Thymus (tissue), 14 donors: ENCODE data around the gene OR5D16. TPM values are rescaled to one million over a fixed set of nuclear protein-coding genes. Genes with fewer than 3 reads are reported as not detected.

Experiments used
- DNase-seq, 9 donors: peaks; one replicate each; pipeline ENCODE4 v3.0.0-alpha.2; 2013; ENCODE audit warnings: low spot score in 9 of 9, low read depth in 6 of 9, missing footprints in 1 of 9
- H3K27ac ChIP-seq, 2 donors: one replicate each; pipeline ENCODE4 v1.5.1; 2013; ENCODE audit warnings: control low read depth in 1 of 2, low read depth in 1 of 2, low read length in 1 of 2, mild to moderate bottlenecking in 1 of 2, moderate library complexity in 1 of 2
- H3K27me3 ChIP-seq, 2 donors: one replicate each; pipeline ENCODE4 v1.5.1; 2013; ENCODE audit warnings: low read length in 1 of 2; ENCODE audit not compliant: control insufficient read depth in 2 of 2, insufficient read depth in 1 of 2
- H3K36me3 ChIP-seq, 2 donors: one replicate each; pipeline ENCODE4 v1.5.1; 2013; ENCODE audit warnings: low read length in 1 of 2, mild to moderate bottlenecking in 1 of 2, moderate library complexity in 1 of 2; ENCODE audit not compliant: control insufficient read depth in 2 of 2, insufficient read depth in 2 of 2
- H3K4me1 ChIP-seq, 2 donors: one replicate each; pipeline ENCODE4 v1.5.1; 2013; ENCODE audit warnings: low read length in 2 of 2; ENCODE audit not compliant: control insufficient read depth in 2 of 2, insufficient read depth in 2 of 2
- H3K4me3 ChIP-seq, 2 donors: one replicate each; pipeline ENCODE4 v1.5.1; 2013; ENCODE audit warnings: low read length in 2 of 2, control low read depth in 1 of 2, mild to moderate bottlenecking in 1 of 2
- H3K9me3 ChIP-seq, 2 donors: one replicate each; pipeline ENCODE4 v1.5.1; 2013; ENCODE audit warnings: low read length in 1 of 2, mild to moderate bottlenecking in 1 of 2; ENCODE audit not compliant: control insufficient read depth in 2 of 2, insufficient read depth in 1 of 2
- WGBS: extraction: QIAGEN DNeasy Blood & Tissue Kit; methylation state at CpG from one replicate; pipeline ENCODE4 v1.1.7; 2013; 5-methylcytosine and 5-hydroxymethylcytosine counted together
- long read RNA-seq, 10 donors: transcript quantifications; one replicate each; lab custom pipeline, GENCODE V29; 2026
- polyA plus RNA-seq: library from polyadenylated mRNA; stranded (reverse); fragments of 200-250 nt; gene quantifications from one replicate; pipeline ENCODE4 v1.2.3, GENCODE V29; 2013
- total RNA-seq: library from RNA; stranded (reverse); fragments of 120-200 nt; gene quantifications from one replicate; pipeline ENCODE4 v1.2.4, GENCODE V29; 2013
- donor health status: healthy.

The OR5D16 gene
- total RNA-seq: not detected
- not detected for polyA plus RNA-seq
- long read RNA-seq, donor 1: 0 reads
- long read RNA-seq, donor 2: 0 reads
- long read RNA-seq, donor 3: 0 reads
- long read RNA-seq, donor 4: 0 reads
- long read RNA-seq, donor 5: 0 reads
- long read RNA-seq, donor 6: 0 reads
- long read RNA-seq, donor 7: 0 reads
- long read RNA-seq, donor 8: 0 reads
- long read RNA-seq, donor 9: 0 reads
- long read RNA-seq, donor 10: 0 reads

GRCh38 chr11:55838452-55838851 lies at the start of gene OR5D16:
TSS of gene OR5D16 (plus strand) at chr11:55838752. CDS start at chr11:55838752, 0 bp downstream.
- peaks cover 0 to 6% of the 10 kb centered on the region in 2 donors for H3K9me3 ChIP-seq
- DNase-seq: no peak
- H3K4me1 ChIP-seq: no peaks in the 10 kb centered on the region
- H3K27ac ChIP-seq: no peak within 1 kb of the TSS
- H3K36me3 ChIP-seq: no peaks in the 10 kb centered on the region
- no peak within 1 kb of the TSS for H3K4me3 ChIP-seq
- WGBS: 29% methylated on average over 3 of the region's 3 CpGs
- no peaks in the 10 kb centered on the region for H3K27me3 ChIP-seq

- 91% methylated on average over 1 of the region's 1 CpG for WGBS
- H3K4me1 ChIP-seq: no peaks in the 10 kb centered on the region
- DNase-seq: no peak
- no peak overlapping the region for H3K27ac ChIP-seq
- H3K4me3 ChIP-seq: no peak overlapping the region
- H3K9me3 ChIP-seq: peaks cover 0 to 6% of the 10 kb centered on the region in 2 donors
- H3K36me3 ChIP-seq: no peaks in the 10 kb centered on the region
- H3K27me3 ChIP-seq: no peaks in the 10 kb centered on the region
These were observed 46.9 kb upstream of the OR5D16 start for GRCh38 chr11:55791606-55792005.

GRCh38 chr11:55793321-55793720 lies 45.2 kb upstream of the OR5D16 start:
- no peaks in the 10 kb centered on the region for H3K36me3 ChIP-seq
- H3K9me3 ChIP-seq: peaks cover 0 to 6% of the 10 kb centered on the region in 2 donors
- H3K27ac ChIP-seq: no peak overlapping the region
- DNase-seq: no peak
- no peak overlapping the region for H3K4me3 ChIP-seq
- WGBS: 84% methylated on average over 2 of the region's 2 CpGs
- no peaks in the 10 kb centered on the region for H3K4me1 ChIP-seq
- no peaks in the 10 kb centered on the region for H3K27me3 ChIP-seq

GRCh38 chr11:55795256-55795655 lies 43.3 kb upstream of the OR5D16 start, which contains the start of gene OR5D14:
TSS of gene OR5D14 (plus strand) at chr11:55795556. CDS start at chr11:55795556, 0 bp downstream.
- peaks cover 0 to 6% of the 10 kb centered on the region in 2 donors for H3K9me3 ChIP-seq
- no peak for DNase-seq
- no peaks in the 10 kb centered on the region for H3K27me3 ChIP-seq
- no peak within 1 kb of the TSS for H3K4me3 ChIP-seq
- H3K27ac ChIP-seq: no peak within 1 kb of the TSS
- H3K36me3 ChIP-seq: no peaks in the 10 kb centered on the region
- no peaks in the 10 kb centered on the region for H3K4me1 ChIP-seq

GRCh38 chr11:55806248-55806647 lies 32.3 kb upstream of the OR5D16 start:
- Histone ChIP-seq H3K27me3 (no peaks in the 10 kb centered on the region), H3K27ac (no peak overlapping the region), H3K9me3 (peaks cover 0 to 9% of the 10 kb centered on the region in 2 donors), H3K4me3 (no peak overlapping the region), H3K36me3 (no peaks in the 10 kb centered on the region), H3K4me1 (no peaks in the 10 kb centered on the region)
- no peak for DNase-seq
- 98% methylated on average over 1 of the region's 1 CpG for WGBS

GRCh38 chr11:55811067-55811466 lies 27.5 kb upstream of the OR5D16 start, which contains the start of gene OR5L1:
TSS of gene OR5L1 (plus strand) at chr11:55811367. CDS start at chr11:55811467, 100 bp downstream.
- Histone ChIP-seq H3K4me1 (no peaks in the 10 kb centered on the region), H3K27me3 (no peaks in the 10 kb centered on the region), H3K9me3 (peaks cover 0 to 9% of the 10 kb centered on the region in 2 donors), H3K27ac (no peak within 1 kb of the TSS), H3K36me3 (no peaks in the 10 kb centered on the region), H3K4me3 (no peak within 1 kb of the TSS)
- no peak for DNase-seq
- WGBS: 98% methylated on average over 1 of the region's 1 CpG

- Histone ChIP-seq H3K27ac (no peak within 1 kb of the TSS), H3K4me3 (no peak within 1 kb of the TSS), H3K27me3 (no peaks in the 10 kb centered on the region), H3K9me3 (peaks cover 0 to 1% of the 10 kb centered on the region in 2 donors), H3K4me1 (no peaks in the 10 kb centered on the region), H3K36me3 (no peaks in the 10 kb centered on the region)
- no peak for DNase-seq
- WGBS: 89% methylated on average over 5 of the region's 5 CpGs
These were observed 19.2 kb upstream of the OR5D16 start, which contains the start of gene OR5D18 for GRCh38 chr11:55819330-55819729. TSS of gene OR5D18 (plus strand) at chr11:55819630. CDS start at chr11:55819630, 0 bp downstream.

GRCh38 chr11:55826919-55827318 lies 11.6 kb upstream of the OR5D16 start, which contains the start of gene OR5L2:
TSS of gene OR5L2 (plus strand) at chr11:55827219. CDS start at chr11:55827219, 0 bp downstream.
- Histone ChIP-seq H3K4me1 (no peaks in the 10 kb centered on the region), H3K27me3 (no peaks in the 10 kb centered on the region), H3K4me3 (no peak within 1 kb of the TSS), H3K36me3 (no peaks in the 10 kb centered on the region), H3K9me3 (peaks cover 0 to 1% of the 10 kb centered on the region in 2 donors), H3K27ac (no peak within 1 kb of the TSS)
- no peak for DNase-seq

GRCh38 chr11:55847453-55847852 lies 8.9 kb downstream of the OR5D16 start:
- WGBS: 50% methylated on average over 2 of the region's 2 CpGs
- no peaks in the 10 kb centered on the region for H3K9me3 ChIP-seq
- no peaks in the 10 kb centered on the region for H3K4me1 ChIP-seq
- H3K4me3 ChIP-seq: no peak overlapping the region
- no peaks in the 10 kb centered on the region for H3K27me3 ChIP-seq
- DNase-seq: no peak
- H3K36me3 ChIP-seq: no peaks in the 10 kb centered on the region
- no peak overlapping the region for H3K27ac ChIP-seq
